ENCODE results near the gene NOSIP. TPM values are rescaled to one million over a fixed set of nuclear protein-coding genes. Genes with fewer than 3 reads are reported as not detected.
A peak's percentile ranks its signal among the peaks of the same experiment; 100 is the strongest.

NOSIP gene
- total RNA-seq, 2 donors from 2014 or later = 58.0 to 62.3 TPM

GRCh38 chr19:49507803-49508494 lies 72.4 kb downstream of the NOSIP start:
- TF ChIP-seq, protein P1, sequence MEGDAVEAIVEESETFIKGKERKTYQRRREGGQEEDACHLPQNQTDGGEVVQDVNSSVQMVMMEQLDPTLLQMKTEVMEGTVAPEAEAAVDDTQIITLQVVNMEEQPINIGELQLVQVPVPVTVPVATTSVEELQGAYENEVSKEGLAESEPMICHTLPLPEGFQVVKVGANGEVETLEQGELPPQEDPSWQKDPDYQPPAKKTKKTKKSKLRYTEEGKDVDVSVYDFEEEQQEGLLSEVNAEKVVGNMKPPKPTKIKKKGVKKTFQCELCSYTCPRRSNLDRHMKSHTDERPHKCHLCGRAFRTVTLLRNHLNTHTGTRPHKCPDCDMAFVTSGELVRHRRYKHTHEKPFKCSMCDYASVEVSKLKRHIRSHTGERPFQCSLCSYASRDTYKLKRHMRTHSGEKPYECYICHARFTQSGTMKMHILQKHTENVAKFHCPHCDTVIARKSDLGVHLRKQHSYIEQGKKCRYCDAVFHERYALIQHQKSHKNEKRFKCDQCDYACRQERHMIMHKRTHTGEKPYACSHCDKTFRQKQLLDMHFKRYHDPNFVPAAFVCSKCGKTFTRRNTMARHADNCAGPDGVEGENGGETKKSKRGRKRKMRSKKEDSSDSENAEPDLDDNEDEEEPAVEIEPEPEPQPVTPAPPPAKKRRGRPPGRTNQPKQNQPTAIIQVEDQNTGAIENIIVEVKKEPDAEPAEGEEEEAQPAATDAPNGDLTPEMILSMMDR (conservative IDR thresholded peaks at IDR 0.05) = no peak
- no peak overlapping the region for H3K4me3 ChIP-seq (ENCODE audit: low read length)
- no peaks in the 10 kb centered on the region for H3K27me3 ChIP-seq (ENCODE audit: control insufficient read depth, insufficient read depth, low read length, poor library complexity, severe bottlenecking)
- no peak overlapping the region for H3K4me3 Mint-ChIP-seq
- no peaks in the 10 kb centered on the region for H3K36me3 Mint-ChIP-seq (ENCODE audit: low read depth)
- peak overlapping the region; percentile 46 for H3K27ac Mint-ChIP-seq
- 87 to 91% methylated on average over 7 to 12 of the region's 12 CpGs for WGBS, 2 experiments (ENCODE audit: insufficient coverage in 1 of 2, insufficient read length in 1 of 2)
- no peak overlapping the region for H3K9ac ChIP-seq (ENCODE audit: extremely low read depth, low read length, poor library complexity, severe bottlenecking)
- H3K9me3 Mint-ChIP-seq = no peaks in the 10 kb centered on the region
- no peaks in the 10 kb centered on the region for H3K27me3 Mint-ChIP-seq (ENCODE audit: insufficient read depth)
- no peaks in the 10 kb centered on the region for H3K9me3 ChIP-seq (ENCODE audit: control insufficient read depth, low read length)
- no peaks in the 10 kb centered on the region for H3K4me1 ChIP-seq (ENCODE audit: control insufficient read depth, insufficient read depth, low read length)
- no peak overlapping the region for H3K27ac ChIP-seq (ENCODE audit: low read depth, low read length)
- DNase-seq = no peak
- peaks cover 5% of the 10 kb centered on the region for H3K4me1 Mint-ChIP-seq
- no peaks in the 10 kb centered on the region for H3K36me3 ChIP-seq (ENCODE audit: control insufficient read depth, insufficient read depth, low read length)

DNA sequence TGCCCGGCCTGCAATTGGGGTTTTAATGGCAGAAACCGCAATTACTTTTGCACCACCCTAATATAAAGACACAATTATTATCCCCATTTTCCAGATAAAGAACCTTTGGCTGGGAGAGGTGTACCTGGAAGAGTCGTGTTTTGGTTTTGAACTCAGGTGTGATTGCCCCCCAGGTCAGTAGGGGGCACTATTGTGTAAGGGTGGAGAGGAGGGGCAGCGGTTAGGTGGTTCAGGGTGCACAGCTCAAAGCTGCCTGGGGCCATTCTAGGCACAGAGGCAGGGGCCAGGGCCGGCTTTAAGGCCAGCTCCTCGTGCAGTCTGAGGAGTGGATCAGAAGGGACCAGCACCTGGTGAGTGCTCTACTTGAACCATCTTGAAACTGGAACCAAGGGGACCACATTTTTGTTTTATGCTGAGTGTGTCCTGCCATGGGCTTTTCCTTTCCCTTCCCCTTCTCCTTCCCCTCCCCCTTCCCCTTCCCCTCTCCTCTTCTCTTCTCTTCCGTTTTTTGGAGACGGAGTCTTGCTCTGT lies 73.7 kb downstream of the NOSIP start:
- TF ChIP-seq, protein P1 (conservative IDR thresholded peaks at IDR 0.05) = peak; percentile 90
- peak; percentile 96 for DNase-seq
- Mint-ChIP-seq H3K9me3 (no peaks in the 10 kb centered on the region), H3K27ac (no peak overlapping the region), H3K27me3 (ENCODE audit: insufficient read depth) (no peaks in the 10 kb centered on the region), H3K4me1 (no peaks in the 10 kb centered on the region), H3K36me3 (ENCODE audit: low read depth) (no peaks in the 10 kb centered on the region), H3K4me3 (no peak overlapping the region)
- no peaks in the 10 kb centered on the region for H3K27me3 ChIP-seq (ENCODE audit: control insufficient read depth, insufficient read depth, low read length, poor library complexity, severe bottlenecking)
- H3K9ac ChIP-seq (ENCODE audit: extremely low read depth, low read length, poor library complexity, severe bottlenecking) = no peak overlapping the region
- H3K4me1 ChIP-seq (ENCODE audit: control insufficient read depth, insufficient read depth, low read length) = no peaks in the 10 kb centered on the region
- H3K4me3 ChIP-seq (ENCODE audit: low read length) = no peak overlapping the region
- H3K9me3 ChIP-seq (ENCODE audit: control insufficient read depth, low read length) = no peaks in the 10 kb centered on the region
- H3K27ac ChIP-seq (ENCODE audit: low read depth, low read length) = no peak overlapping the region
- 33 to 35% methylated on average over 4 to 8 of the region's 8 CpGs for whole genome bisulfite sequencing, 2 experiments (ENCODE audit: insufficient coverage in 1 of 2, insufficient read length in 1 of 2)
- H3K36me3 ChIP-seq (ENCODE audit: control insufficient read depth, insufficient read depth, low read length) = no peaks in the 10 kb centered on the region

Other genes with a start within 250 kb of the NOSIP start
- not detected for gene CD37, start 245.2 kb downstream of the NOSIP start, total RNA-seq
- 100 to 1,000 TPM; 142 to 166 TPM for gene TEAD2, start 218.1 kb downstream of the NOSIP start, total RNA-seq
- gene DKKL1, start 216.7 kb downstream of the NOSIP start, total RNA-seq = 1 to 10 TPM; 1.8 to 2.1 TPM
- under 1 TPM in 1 of 2 donors, not detected in 1; 0.13 TPM for gene KASH5, start 192.3 kb downstream of the NOSIP start, total RNA-seq
- gene PTH2, start 157.1 kb downstream of the NOSIP start, total RNA-seq = not detected
- gene GFY, start 155.2 kb downstream of the NOSIP start, total RNA-seq = under 1 TPM in 1 of 2 donors, not detected in 1; 0.18 TPM
- gene SLC17A7, start 139.0 kb downstream of the NOSIP start, total RNA-seq = under 1 TPM; 0.22 to 0.33 TPM
- gene PIH1D1, start 128.7 kb downstream of the NOSIP start, total RNA-seq = 100 to 1,000 TPM; 128 to 133 TPM
- gene ALDH16A1, start 127.3 kb downstream of the NOSIP start, total RNA-seq = 10 to 100 TPM; 52.8 to 57.1 TPM
- 1 to 10 TPM in 1 of 2 donors, under 1 TPM in 1; 0.75 to 2.3 TPM for gene FLT3LG, start 106.3 kb downstream of the NOSIP start, total RNA-seq
- 1,000 to 10,000 TPM; 2,434 to 3,023 TPM for gene RPL13A, start 92.9 kb downstream of the NOSIP start, total RNA-seq
- gene RPS11, start 84.1 kb downstream of the NOSIP start, total RNA-seq = 1,000 to 10,000 TPM; 1,814 to 2,035 TPM
- 10 to 100 TPM; 47.6 to 56.9 TPM for gene FCGRT, start 67.9 kb downstream of the NOSIP start, total RNA-seq
- gene RCN3, start 52.6 kb downstream of the NOSIP start, total RNA-seq = 1 to 10 TPM; 4.9 to 9.0 TPM
- 1 to 10 TPM; 3.7 to 6.9 TPM for gene PRRG2, start 760 bp upstream of the NOSIP start, total RNA-seq
- gene PRR12, start 10.6 kb upstream of the NOSIP start, total RNA-seq = 10 to 100 TPM; 67.6 to 69.6 TPM
- gene RRAS, start 59.6 kb upstream of the NOSIP start, total RNA-seq = 1 to 10 TPM; 5.8 to 7.3 TPM
- gene SCAF1, start 61.7 kb upstream of the NOSIP start, total RNA-seq = 10 to 100 TPM; 84.8 to 94.5 TPM
- 100 to 1,000 TPM; 127 to 128 TPM for gene IRF3, start 85.3 kb upstream of the NOSIP start, total RNA-seq
- 100 to 1,000 TPM in 1 of 2 donors, 10 to 100 TPM in 1; 91.8 to 101 TPM for gene BCL2L12, start 85.4 kb upstream of the NOSIP start, total RNA-seq
- gene PRMT1, start 96.7 kb upstream of the NOSIP start, total RNA-seq = 100 to 1,000 TPM; 343 to 362 TPM
- gene ADM5, start 109.0 kb upstream of the NOSIP start, total RNA-seq = 1 to 10 TPM; 4.6 to 7.7 TPM
- 10 to 100 TPM; 41.4 to 59.7 TPM for gene CPT1C, start 110.6 kb upstream of the NOSIP start, total RNA-seq
- gene TSKS, start 182.8 kb upstream of the NOSIP start, total RNA-seq = under 1 TPM in 1 of 2 donors, not detected in 1; 0.31 TPM
- gene AP2A1, start 186.4 kb upstream of the NOSIP start, total RNA-seq = 100 to 1,000 TPM; 100 to 110 TPM
- gene FUZ, start 232.7 kb upstream of the NOSIP start, total RNA-seq = 10 to 100 TPM; 26.1 to 41.2 TPM
- 10 to 100 TPM; 89.1 to 90.0 TPM for gene MED25, start 237.7 kb upstream of the NOSIP start, total RNA-seq

All from endodermal cell (in vitro differentiated cells).